Endothelial cell of umbilical vein (primary cell): ENCODE data around the gene CCDC121.

Experiments used
- MYC ChIP-seq: IDR thresholded peaks from one replicate; pipeline ENCODE4 v1.6.1; 2011; ENCODE audit warnings: mild to moderate bottlenecking, low read depth, low read length
- POLR2A ChIP-seq: IDR thresholded peaks from 2 replicates; pipeline ENCODE4 v1.6.1; 2012; ENCODE audit warnings: low read depth, mild to moderate bottlenecking, control low read depth, low read length
- TF ChIP-seq, protein P1 (sequence below), 2 donors: IDR thresholded peaks; 1 replicate in 1 of 2; 2 replicates in 1 of 2; pipeline ENCODE4 v1.5.1; 2011; ENCODE audit warnings: low read length in 2 of 2, mild to moderate bottlenecking in 2 of 2, moderate library complexity in 2 of 2, control low read depth in 1 of 2, inconsistent platforms in 1 of 2, low read depth in 1 of 2; ENCODE audit not compliant: insufficient read depth in 1 of 2; ENCODE audit errors: extremely low read depth in 1 of 2

DNA sequence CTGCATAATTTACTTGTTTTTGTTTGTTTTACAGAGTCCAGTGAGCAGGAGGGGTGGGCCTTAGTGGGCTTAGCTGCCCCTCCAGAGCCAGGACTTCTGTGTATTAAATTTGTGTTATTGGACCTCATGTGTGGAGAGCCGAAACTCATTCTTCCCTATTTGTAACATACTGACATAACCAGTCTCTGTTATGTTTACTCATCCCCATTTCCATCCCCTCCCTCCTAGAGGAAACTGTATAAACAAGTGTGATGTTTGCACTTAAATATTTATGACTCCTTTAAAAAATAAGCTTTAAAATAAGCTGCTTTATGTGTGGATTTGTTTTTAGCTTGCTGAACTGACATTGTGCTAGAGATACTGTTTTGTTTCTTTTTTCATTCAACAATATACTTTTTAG, 32.2 kb downstream of the CCDC121 start:
- TF ChIP-seq, protein P1, sequence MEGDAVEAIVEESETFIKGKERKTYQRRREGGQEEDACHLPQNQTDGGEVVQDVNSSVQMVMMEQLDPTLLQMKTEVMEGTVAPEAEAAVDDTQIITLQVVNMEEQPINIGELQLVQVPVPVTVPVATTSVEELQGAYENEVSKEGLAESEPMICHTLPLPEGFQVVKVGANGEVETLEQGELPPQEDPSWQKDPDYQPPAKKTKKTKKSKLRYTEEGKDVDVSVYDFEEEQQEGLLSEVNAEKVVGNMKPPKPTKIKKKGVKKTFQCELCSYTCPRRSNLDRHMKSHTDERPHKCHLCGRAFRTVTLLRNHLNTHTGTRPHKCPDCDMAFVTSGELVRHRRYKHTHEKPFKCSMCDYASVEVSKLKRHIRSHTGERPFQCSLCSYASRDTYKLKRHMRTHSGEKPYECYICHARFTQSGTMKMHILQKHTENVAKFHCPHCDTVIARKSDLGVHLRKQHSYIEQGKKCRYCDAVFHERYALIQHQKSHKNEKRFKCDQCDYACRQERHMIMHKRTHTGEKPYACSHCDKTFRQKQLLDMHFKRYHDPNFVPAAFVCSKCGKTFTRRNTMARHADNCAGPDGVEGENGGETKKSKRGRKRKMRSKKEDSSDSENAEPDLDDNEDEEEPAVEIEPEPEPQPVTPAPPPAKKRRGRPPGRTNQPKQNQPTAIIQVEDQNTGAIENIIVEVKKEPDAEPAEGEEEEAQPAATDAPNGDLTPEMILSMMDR (IDR thresholded peaks at IDR 0.05; ENCODE audit: extremely low read depth in 1 of 2, insufficient read depth in 1 of 2, low read depth in 1 of 2, low read length in 2 of 2) = no peak
- no peak for TF ChIP-seq POLR2A
- TF ChIP-seq MYC = no peak
